Measurements from ENCODE around the gene CERS2.

DNA sequence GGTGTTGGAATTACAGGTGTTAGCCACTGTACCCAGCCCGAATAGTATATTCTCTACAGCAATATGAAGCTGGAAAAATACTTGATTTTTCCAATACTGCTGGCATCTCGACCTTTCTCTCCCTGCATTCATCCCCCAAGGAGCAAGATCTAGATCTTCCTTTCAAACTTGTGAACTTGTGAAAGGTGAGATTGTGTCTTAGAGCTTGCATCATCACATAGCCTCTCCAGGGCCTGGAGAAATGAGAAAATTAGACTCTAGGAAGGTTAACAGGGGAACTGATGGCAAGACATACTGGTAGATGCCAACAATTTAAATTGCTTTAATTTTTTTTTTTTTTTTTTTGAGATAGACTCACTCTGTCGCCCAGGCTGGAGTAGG lies 35.7 kb upstream of the CERS2 start:
- TF ChIP-seq, protein P1, sequence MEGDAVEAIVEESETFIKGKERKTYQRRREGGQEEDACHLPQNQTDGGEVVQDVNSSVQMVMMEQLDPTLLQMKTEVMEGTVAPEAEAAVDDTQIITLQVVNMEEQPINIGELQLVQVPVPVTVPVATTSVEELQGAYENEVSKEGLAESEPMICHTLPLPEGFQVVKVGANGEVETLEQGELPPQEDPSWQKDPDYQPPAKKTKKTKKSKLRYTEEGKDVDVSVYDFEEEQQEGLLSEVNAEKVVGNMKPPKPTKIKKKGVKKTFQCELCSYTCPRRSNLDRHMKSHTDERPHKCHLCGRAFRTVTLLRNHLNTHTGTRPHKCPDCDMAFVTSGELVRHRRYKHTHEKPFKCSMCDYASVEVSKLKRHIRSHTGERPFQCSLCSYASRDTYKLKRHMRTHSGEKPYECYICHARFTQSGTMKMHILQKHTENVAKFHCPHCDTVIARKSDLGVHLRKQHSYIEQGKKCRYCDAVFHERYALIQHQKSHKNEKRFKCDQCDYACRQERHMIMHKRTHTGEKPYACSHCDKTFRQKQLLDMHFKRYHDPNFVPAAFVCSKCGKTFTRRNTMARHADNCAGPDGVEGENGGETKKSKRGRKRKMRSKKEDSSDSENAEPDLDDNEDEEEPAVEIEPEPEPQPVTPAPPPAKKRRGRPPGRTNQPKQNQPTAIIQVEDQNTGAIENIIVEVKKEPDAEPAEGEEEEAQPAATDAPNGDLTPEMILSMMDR (IDR thresholded peaks at IDR 0.05) = no peak
- TF ChIP-seq POLR2A (IDR thresholded peaks at IDR 0.05) = no peak

All from prostate gland (tissue), 2 donors.